Measurements from ENCODE around the gene TM9SF4.

Gene TM9SF4

GRCh38 chr20:32207626-32208498 is 98.3 kb downstream of the TM9SF4 start, which contains the start of the genes PLAGL2 and POFUT1:
Gene PLAGL2 (minus strand): TSS chr20:32207743. CDS start chr20:32202178, 5,565 bp downstream.
Gene POFUT1 (plus strand): TSS chr20:32207880. CDS start chr20:32207942, 62 bp downstream.
- in situ Hi-C loops (cut with HindIII; ENCODE audit: low sequenced_read_pairs), result no loop called here

DNA sequence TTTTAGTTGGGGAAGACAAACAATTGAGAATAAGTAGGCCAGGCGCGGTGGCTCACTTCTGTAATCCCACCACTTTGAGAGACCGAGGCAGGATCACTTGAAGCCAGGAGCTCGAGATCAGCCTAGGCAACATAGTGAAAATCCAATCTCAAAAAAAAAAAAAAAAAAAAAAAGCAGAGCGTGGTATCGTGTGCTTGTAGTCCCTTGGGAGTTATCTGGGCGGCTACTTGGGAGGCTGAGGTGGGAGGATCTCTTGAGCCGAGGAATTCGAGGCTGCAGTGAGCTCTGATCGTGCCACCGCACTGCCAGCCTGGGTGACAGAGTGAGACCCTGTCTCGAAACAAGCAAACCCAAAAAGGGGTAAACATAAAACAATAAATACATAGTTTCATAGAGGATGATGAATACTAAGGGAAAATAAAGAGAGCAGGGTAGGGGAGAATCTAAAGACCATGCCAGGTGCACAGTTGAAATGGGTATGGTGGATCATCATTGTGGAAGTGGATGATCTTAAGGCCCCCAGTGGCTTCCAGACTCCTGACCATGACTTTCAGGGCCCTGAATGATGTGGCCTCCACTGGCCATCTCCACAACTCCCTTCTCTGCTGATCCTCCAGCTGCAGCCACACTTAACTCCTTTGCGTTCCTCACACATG is 99.1 kb downstream of the TM9SF4 start:
- peak overlapping the region; percentile 91 for H3K4me3 ChIP-seq (ENCODE audit: low read depth, low read length)
- DNase-seq (ENCODE audit: low read depth), result no peak
- TF ChIP-seq, protein P1, sequence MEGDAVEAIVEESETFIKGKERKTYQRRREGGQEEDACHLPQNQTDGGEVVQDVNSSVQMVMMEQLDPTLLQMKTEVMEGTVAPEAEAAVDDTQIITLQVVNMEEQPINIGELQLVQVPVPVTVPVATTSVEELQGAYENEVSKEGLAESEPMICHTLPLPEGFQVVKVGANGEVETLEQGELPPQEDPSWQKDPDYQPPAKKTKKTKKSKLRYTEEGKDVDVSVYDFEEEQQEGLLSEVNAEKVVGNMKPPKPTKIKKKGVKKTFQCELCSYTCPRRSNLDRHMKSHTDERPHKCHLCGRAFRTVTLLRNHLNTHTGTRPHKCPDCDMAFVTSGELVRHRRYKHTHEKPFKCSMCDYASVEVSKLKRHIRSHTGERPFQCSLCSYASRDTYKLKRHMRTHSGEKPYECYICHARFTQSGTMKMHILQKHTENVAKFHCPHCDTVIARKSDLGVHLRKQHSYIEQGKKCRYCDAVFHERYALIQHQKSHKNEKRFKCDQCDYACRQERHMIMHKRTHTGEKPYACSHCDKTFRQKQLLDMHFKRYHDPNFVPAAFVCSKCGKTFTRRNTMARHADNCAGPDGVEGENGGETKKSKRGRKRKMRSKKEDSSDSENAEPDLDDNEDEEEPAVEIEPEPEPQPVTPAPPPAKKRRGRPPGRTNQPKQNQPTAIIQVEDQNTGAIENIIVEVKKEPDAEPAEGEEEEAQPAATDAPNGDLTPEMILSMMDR (IDR thresholded peaks at IDR 0.05; ENCODE audit: low read depth, low read length, missing control alignments), result no peak
- in situ Hi-C loops (cut with HindIII; ENCODE audit: low sequenced_read_pairs), result no loop called here

More at GRCh38 chr20:32207626-32208498, 98.3 kb downstream of the TM9SF4 start, which contains the start of the genes PLAGL2 and POFUT1:
- peak; percentile 35 for DNase-seq (ENCODE audit: low read depth)
- H3K4me3 ChIP-seq (ENCODE audit: low read depth, low read length), result peak within 1 kb of the TSS; percentile 91
- TF ChIP-seq, protein P1 (IDR thresholded peaks at IDR 0.05; ENCODE audit: low read depth, low read length, missing control alignments), result peak; percentile 5

DNA sequence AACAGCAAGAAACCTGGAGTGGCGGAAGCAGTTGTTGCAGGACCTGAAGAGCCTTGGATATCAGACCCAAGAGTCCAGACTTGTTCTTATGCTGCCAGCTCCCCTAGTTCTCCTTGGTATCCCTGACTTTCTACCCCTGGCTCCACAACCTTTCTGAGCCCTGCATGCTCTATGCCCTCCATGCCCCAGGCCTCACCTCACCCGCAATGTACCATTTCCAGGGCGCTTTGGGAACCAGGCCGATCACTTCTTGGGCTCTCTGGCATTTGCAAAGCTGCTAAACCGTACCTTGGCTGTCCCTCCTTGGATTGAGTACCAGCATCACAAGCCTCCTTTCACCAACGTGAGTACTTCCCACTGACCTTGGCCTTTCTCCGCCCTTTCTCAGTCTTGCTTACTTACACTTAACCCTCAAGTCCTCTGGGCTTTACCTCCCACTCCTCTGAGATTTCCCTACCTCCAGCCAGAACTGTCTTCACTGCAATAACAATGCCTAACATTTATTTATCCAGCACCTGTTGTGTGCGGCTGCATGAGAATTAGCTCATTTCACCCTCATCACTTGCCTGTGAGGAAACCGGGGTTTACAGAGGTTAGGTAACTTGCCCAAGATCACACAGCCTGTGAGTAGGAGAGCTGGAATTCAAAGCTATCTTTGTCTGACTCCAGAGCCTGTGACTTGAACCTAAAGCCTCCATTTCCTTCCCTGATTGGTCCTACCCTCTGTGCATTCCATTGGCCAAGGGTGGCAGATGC is 100.5 kb downstream of the TM9SF4 start:
- TF ChIP-seq, protein P1 (IDR thresholded peaks at IDR 0.05; ENCODE audit: low read depth, low read length, missing control alignments), result no peak
- no peak overlapping the region for H3K4me3 ChIP-seq (ENCODE audit: low read depth, low read length)
- in situ Hi-C loops (cut with HindIII; ENCODE audit: low sequenced_read_pairs), result loop anchor here (5.0 kb wide), 1 partner anchor 67 kb away; the partner anchor contains the start of gene KIF3B
- DNase-seq (ENCODE audit: low read depth), result no peak

GRCh38 chr20:32213870-32214269 is 104.4 kb downstream of the TM9SF4 start:
- TF ChIP-seq, protein P1 (IDR thresholded peaks at IDR 0.05; ENCODE audit: low read depth, low read length, missing control alignments), result no peak
- in situ Hi-C loops (cut with HindIII; ENCODE audit: low sequenced_read_pairs), result loop anchor here (5.0 kb wide), 1 partner anchor 63 kb away; the partner anchor contains the start of gene KIF3B
- DNase-seq (ENCODE audit: low read depth), result no peak
- H3K4me3 ChIP-seq (ENCODE audit: low read depth, low read length), result no peak overlapping the region

DNA sequence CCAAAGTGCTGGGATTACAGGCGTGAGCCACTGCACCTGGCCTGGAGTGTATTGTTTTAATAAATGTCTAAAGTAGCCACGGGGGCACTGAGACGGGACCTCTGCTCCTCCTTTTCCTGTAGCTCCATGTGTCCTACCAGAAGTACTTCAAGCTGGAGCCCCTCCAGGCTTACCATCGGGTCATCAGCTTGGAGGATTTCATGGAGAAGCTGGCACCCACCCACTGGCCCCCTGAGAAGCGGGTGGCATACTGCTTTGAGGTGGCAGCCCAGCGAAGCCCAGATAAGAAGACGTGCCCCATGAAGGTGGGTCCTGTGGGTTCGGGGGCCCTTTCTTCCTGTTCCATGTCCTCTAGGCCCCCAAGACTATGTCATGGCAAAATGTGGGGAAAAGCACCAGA is 105.6 kb downstream of the TM9SF4 start:
- DNase-seq (ENCODE audit: low read depth), result no peak
- TF ChIP-seq, protein P1 (IDR thresholded peaks at IDR 0.05; ENCODE audit: low read depth, low read length, missing control alignments), result no peak
- in situ Hi-C loops (cut with HindIII; ENCODE audit: low sequenced_read_pairs), result no loop called here
- H3K4me3 ChIP-seq (ENCODE audit: low read depth, low read length), result no peak overlapping the region

- in situ Hi-C loops (cut with HindIII; ENCODE audit: low sequenced_read_pairs), result no loop called here
- TF ChIP-seq, protein P1 (IDR thresholded peaks at IDR 0.05; ENCODE audit: low read depth, low read length, missing control alignments), result no peak
- DNase-seq (ENCODE audit: low read depth), result no peak
- no peak overlapping the region for H3K4me3 ChIP-seq (ENCODE audit: low read depth, low read length)
These were observed 106.2 kb downstream of the TM9SF4 start for GRCh38 chr20:32215729-32216128.
